ENCODE data around the gene CYP2R1. TPM values are rescaled to one million over a fixed set of nuclear protein-coding genes. Genes with fewer than 3 reads are reported as not detected.

CYP2R1 gene
- total and polyA plus RNA-seq, 8 donors: 11.5 to 34.8 (median 29.6) TPM

DNA sequence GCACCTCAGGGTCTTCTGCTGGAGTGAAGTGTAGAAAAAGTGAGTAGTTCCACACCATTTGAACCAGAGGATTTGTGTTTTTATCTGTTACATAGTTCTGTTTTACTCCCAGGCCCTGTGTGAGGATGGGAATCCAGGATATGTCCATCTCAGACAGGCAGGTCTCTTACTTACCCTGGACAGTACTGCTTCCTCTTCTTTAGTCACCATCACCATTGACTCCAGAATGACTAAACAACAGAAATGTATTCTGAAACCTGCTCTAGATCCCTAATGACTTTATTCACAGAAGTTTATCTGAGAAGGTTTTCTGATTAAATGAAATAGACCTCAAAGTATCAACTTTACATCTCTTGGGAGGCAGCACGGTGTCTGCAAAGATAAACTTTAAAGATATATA, 33.6 kb downstream of the CYP2R1 start:
- ATAC-seq: no peak
- TF ChIP-seq, protein P1, sequence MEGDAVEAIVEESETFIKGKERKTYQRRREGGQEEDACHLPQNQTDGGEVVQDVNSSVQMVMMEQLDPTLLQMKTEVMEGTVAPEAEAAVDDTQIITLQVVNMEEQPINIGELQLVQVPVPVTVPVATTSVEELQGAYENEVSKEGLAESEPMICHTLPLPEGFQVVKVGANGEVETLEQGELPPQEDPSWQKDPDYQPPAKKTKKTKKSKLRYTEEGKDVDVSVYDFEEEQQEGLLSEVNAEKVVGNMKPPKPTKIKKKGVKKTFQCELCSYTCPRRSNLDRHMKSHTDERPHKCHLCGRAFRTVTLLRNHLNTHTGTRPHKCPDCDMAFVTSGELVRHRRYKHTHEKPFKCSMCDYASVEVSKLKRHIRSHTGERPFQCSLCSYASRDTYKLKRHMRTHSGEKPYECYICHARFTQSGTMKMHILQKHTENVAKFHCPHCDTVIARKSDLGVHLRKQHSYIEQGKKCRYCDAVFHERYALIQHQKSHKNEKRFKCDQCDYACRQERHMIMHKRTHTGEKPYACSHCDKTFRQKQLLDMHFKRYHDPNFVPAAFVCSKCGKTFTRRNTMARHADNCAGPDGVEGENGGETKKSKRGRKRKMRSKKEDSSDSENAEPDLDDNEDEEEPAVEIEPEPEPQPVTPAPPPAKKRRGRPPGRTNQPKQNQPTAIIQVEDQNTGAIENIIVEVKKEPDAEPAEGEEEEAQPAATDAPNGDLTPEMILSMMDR (IDR thresholded peaks at IDR 0.05): no peak
- Histone ChIP-seq H3K4me3 (no peak overlapping the region), H3K27ac (no peak overlapping the region), H3K4me1 (no peaks in the 10 kb centered on the region), H3K27me3 (no peaks in the 10 kb centered on the region), H3K36me3 (peaks cover 0 to 3% of the 10 kb centered on the region in 2 donors), H3K9me3 (no peaks in the 10 kb centered on the region)
- intact Hi-C loops (cut with DNase I): no loop called here
- no peak for DNase-seq

- ATAC-seq: no peak
- intact Hi-C loops (cut with DNase I): no loop called here
- H3K4me1 ChIP-seq: no peaks in the 10 kb centered on the region
- H3K4me3 ChIP-seq: no peak overlapping the region
- no peaks in the 10 kb centered on the region for H3K36me3 ChIP-seq
- H3K27me3 ChIP-seq: no peaks in the 10 kb centered on the region
- no peak overlapping the region for H3K27ac ChIP-seq
- DNase-seq: no peak
- TF ChIP-seq, protein P1 (IDR thresholded peaks at IDR 0.05): no peak
- no peaks in the 10 kb centered on the region for H3K9me3 ChIP-seq
Measured at GRCh38 chr11:14857621-14858020, 34.4 kb downstream of the CYP2R1 start.

- no peak for ATAC-seq
Measured at GRCh38 chr11:14855890-14856289, 36.1 kb downstream of the CYP2R1 start.

GRCh38 chr11:14854057-14854456, 38.0 kb downstream of the CYP2R1 start:
- no peaks in the 10 kb centered on the region for H3K4me1 ChIP-seq
- H3K9me3 ChIP-seq: peaks cover 0 to 2% of the 10 kb centered on the region in 2 donors
- DNase-seq (no peak), ATAC-seq (no peak)
- intact Hi-C loops (cut with DNase I): no loop called here
- H3K36me3 ChIP-seq: no peaks in the 10 kb centered on the region
- TF ChIP-seq, protein P1 (IDR thresholded peaks at IDR 0.05): no peak
- H3K27ac ChIP-seq: no peak overlapping the region
- no peaks in the 10 kb centered on the region for H3K27me3 ChIP-seq
- no peak overlapping the region for H3K4me3 ChIP-seq

More at GRCh38 chr11:14855890-14856289, 36.1 kb downstream of the CYP2R1 start:
- Histone ChIP-seq H3K27ac (no peak overlapping the region), H3K9me3 (no peaks in the 10 kb centered on the region), H3K4me3 (no peak overlapping the region), H3K27me3 (no peaks in the 10 kb centered on the region), H3K4me1 (no peaks in the 10 kb centered on the region), H3K36me3 (no peaks in the 10 kb centered on the region)
- TF ChIP-seq, protein P1 (IDR thresholded peaks at IDR 0.05): no peak
- DNase-seq: no peak
- intact Hi-C loops (cut with DNase I): no loop called here

GRCh38 chr11:14852571-14853177, 39.4 kb downstream of the CYP2R1 start:
- ATAC-seq: no peak
- TF ChIP-seq, protein P1 (IDR thresholded peaks at IDR 0.05): no peak
- no peak for DNase-seq
- H3K36me3 ChIP-seq: no peaks in the 10 kb centered on the region
- H3K4me1 ChIP-seq: no peaks in the 10 kb centered on the region
- H3K27me3 ChIP-seq: no peaks in the 10 kb centered on the region
- H3K27ac ChIP-seq: no peak overlapping the region
- peaks cover 0 to 2% of the 10 kb centered on the region in 2 donors for H3K9me3 ChIP-seq
- intact Hi-C loops (cut with DNase I): no loop called here
- H3K4me3 ChIP-seq: no peak overlapping the region
